HepG2 (cell line): ENCODE data around the gene MSI2. TPM values are rescaled to one million over a fixed set of nuclear protein-coding genes. Genes with fewer than 3 reads are reported as not detected.

Source experiments
- HMG20B ChIP-seq: conservative IDR thresholded peaks from 2 replicates; pipeline ENCODE4 v1.6.1; 2016; ENCODE audit warnings: missing genetic modification reagents, missing compliant biosample characterization
- ZSCAN25 ChIP-seq: sonication (generic); formaldehyde crosslinking; IDR thresholded peaks from 2 replicates; pipeline ENCODE4 v1.8.0; 2022; ENCODE audit warnings: mild to moderate bottlenecking, missing genetic modification reagents
- polyA plus RNA-seq, 8 experiments: library from polyadenylated mRNA; depleted of rRNA in 3 of 8; stranded (reverse) in 7 of 8; unstranded in 1 of 8; fragments of >200 nt; fragmentation: Illumina TruSeq in 4 of 8; extraction: Trizol in 4 of 8; gene quantifications; 2 replicates each; pipeline versions ENCODE4 v1.2.1 to v1.2.3, GENCODE V29; 2011 to 2016; ENCODE audit warnings: low read depth in 4 of 8, missing spikeins in 1 of 8, mixed read lengths in 1 of 8; ENCODE audit not compliant: insufficient read depth in 1 of 8
- total RNA-seq, 5 experiments: library from RNA; depleted of rRNA; stranded (reverse); fragments of >200 nt; fragmentation: Illumina TruSeq; extraction: Trizol; gene quantifications; 2 replicates each; pipeline ENCODE4 v1.2.3, GENCODE V29; 2016; ENCODE audit warnings: low read depth in 1 of 5
- TF ChIP-seq, protein P1 (sequence below): sonication (generic); formaldehyde crosslinking; IDR thresholded peaks from 2 replicates; pipeline ENCODE4 v1.5.0; 2020; ENCODE audit warnings: mild to moderate bottlenecking, missing genetic modification reagents, borderline replicate concordance
- TF ChIP-seq, protein P2 (sequence below): sonication (generic); formaldehyde crosslinking; IDR thresholded peaks from 2 replicates; pipeline ENCODE4 v1.4.0; 2020; ENCODE audit warnings: mild to moderate bottlenecking, missing genetic modification reagents, borderline replicate concordance

MSI2 gene
- total and polyA plus RNA-seq, 2 of the 13 experiments (the other 11 are each of a cell fraction or from before 2014, with no cell fraction given) = 77.5 to 78.4 TPM

- TF ChIP-seq ZSCAN25 (CRISPR knock-in tag) = no peak
- TF ChIP-seq, protein P1, sequence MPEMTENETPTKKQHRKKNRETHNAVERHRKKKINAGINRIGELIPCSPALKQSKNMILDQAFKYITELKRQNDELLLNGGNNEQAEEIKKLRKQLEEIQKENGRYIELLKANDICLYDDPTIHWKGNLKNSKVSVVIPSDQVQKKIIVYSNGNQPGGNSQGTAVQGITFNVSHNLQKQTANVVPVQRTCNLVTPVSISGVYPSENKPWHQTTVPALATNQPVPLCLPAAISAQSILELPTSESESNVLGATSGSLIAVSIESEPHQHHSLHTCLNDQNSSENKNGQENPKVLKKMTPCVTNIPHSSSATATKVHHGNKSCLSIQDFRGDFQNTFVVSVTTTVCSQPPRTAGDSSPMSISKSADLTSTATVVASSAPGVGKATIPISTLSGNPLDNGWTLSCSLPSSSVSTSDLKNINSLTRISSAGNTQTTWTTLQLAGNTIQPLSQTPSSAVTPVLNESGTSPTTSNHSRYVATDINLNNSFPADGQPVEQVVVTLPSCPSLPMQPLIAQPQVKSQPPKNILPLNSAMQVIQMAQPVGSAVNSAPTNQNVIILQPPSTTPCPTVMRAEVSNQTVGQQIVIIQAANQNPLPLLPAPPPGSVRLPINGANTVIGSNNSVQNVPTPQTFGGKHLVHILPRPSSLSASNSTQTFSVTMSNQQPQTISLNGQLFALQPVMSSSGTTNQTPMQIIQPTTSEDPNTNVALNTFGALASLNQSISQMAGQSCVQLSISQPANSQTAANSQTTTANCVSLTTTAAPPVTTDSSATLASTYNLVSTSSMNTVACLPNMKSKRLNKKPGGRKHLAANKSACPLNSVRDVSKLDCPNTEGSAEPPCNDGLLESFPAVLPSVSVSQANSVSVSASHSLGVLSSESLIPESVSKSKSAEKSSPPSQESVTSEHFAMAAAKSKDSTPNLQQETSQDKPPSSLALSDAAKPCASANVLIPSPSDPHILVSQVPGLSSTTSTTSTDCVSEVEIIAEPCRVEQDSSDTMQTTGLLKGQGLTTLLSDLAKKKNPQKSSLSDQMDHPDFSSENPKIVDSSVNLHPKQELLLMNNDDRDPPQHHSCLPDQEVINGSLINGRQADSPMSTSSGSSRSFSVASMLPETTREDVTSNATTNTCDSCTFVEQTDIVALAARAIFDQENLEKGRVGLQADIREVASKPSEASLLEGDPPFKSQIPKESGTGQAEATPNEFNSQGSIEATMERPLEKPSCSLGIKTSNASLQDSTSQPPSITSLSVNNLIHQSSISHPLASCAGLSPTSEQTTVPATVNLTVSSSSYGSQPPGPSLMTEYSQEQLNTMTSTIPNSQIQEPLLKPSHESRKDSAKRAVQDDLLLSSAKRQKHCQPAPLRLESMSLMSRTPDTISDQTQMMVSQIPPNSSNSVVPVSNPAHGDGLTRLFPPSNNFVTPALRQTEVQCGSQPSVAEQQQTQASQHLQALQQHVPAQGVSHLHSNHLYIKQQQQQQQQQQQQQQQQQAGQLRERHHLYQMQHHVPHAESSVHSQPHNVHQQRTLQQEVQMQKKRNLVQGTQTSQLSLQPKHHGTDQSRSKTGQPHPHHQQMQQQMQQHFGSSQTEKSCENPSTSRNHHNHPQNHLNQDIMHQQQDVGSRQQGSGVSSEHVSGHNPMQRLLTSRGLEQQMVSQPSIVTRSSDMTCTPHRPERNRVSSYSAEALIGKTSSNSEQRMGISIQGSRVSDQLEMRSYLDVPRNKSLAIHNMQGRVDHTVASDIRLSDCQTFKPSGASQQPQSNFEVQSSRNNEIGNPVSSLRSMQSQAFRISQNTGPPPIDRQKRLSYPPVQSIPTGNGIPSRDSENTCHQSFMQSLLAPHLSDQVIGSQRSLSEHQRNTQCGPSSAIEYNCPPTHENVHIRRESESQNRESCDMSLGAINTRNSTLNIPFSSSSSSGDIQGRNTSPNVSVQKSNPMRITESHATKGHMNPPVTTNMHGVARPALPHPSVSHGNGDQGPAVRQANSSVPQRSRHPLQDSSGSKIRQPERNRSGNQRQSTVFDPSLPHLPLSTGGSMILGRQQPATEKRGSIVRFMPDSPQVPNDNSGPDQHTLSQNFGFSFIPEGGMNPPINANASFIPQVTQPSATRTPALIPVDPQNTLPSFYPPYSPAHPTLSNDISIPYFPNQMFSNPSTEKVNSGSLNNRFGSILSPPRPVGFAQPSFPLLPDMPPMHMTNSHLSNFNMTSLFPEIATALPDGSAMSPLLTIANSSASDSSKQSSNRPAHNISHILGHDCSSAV (CRISPR knock-in tag) = no peak
- TF ChIP-seq HMG20B (CRISPR knock-in tag) = 0 out of 2 replicates have a peak, but pooled peaks have one; percentile 20
- TF ChIP-seq, protein P2, sequence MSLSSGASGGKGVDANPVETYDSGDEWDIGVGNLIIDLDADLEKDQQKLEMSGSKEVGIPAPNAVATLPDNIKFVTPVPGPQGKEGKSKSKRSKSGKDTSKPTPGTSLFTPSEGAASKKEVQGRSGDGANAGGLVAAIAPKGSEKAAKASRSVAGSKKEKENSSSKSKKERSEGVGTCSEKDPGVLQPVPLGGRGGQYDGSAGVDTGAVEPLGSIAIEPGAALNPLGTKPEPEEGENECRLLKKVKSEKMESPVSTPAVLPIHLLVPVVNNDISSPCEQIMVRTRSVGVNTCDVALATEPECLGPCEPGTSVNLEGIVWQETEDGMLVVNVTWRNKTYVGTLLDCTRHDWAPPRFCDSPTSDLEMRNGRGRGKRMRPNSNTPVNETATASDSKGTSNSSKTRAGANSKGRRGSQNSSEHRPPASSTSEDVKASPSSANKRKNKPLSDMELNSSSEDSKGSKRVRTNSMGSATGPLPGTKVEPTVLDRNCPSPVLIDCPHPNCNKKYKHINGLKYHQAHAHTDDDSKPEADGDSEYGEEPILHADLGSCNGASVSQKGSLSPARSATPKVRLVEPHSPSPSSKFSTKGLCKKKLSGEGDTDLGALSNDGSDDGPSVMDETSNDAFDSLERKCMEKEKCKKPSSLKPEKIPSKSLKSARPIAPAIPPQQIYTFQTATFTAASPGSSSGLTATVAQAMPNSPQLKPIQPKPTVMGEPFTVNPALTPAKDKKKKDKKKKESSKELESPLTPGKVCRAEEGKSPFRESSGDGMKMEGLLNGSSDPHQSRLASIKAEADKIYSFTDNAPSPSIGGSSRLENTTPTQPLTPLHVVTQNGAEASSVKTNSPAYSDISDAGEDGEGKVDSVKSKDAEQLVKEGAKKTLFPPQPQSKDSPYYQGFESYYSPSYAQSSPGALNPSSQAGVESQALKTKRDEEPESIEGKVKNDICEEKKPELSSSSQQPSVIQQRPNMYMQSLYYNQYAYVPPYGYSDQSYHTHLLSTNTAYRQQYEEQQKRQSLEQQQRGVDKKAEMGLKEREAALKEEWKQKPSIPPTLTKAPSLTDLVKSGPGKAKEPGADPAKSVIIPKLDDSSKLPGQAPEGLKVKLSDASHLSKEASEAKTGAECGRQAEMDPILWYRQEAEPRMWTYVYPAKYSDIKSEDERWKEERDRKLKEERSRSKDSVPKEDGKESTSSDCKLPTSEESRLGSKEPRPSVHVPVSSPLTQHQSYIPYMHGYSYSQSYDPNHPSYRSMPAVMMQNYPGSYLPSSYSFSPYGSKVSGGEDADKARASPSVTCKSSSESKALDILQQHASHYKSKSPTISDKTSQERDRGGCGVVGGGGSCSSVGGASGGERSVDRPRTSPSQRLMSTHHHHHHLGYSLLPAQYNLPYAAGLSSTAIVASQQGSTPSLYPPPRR (CRISPR knock-in tag) = 0 out of 2 replicates have a peak, but pooled peaks have one; percentile 20
Measured at GRCh38 chr17:57284984-57285646, 28.8 kb downstream of the MSI2 start (continued).
